GM12878 (cell line): ENCODE results near the gene IDS. TPM values are rescaled to one million over a fixed set of nuclear protein-coding genes. Genes with fewer than 3 reads are reported as not detected.

Experiments used
- ATAC-seq: fragments of 200-7000 bp; cut with Tn5 transposase; 3 replicates; pipeline ENCODE4 v1.9.1; 2020; ENCODE audit warnings: mild to moderate bottlenecking, moderate library complexity
- BruUV-seq: library from RNA; stranded (reverse); fragments of 400-500 nt; replicated peaks from 2 replicates; lab custom pipeline; 2021; lab: Mats Ljungman, UMichigan
- CTCF ChIA-PET: fragments of 300-600 bp; sonication (Branson Sonifier 250); formaldehyde crosslinking; extraction: SDS; loops from one replicate; lab custom pipeline; 2021; ENCODE audit warnings: inconsistent platforms; lab: Yijun Ruan, JAX
- POLR2A ChIA-PET: fragments of 350-600 bp; formaldehyde crosslinking; extraction: SDS; loops from one replicate; lab custom pipeline; 2021; ENCODE audit warnings: inconsistent platforms; lab: Charles Lee
- RAD21 ChIA-PET: fragments of 300-600 bp; sonication (Branson Sonifier 250); formaldehyde crosslinking; loops from one replicate; lab custom pipeline; 2023; ENCODE audit warnings: antibody characterized with exemption; ENCODE audit not compliant: unreplicated experiment; lab: Charles Lee
- SMC1A ChIA-PET: fragments of 300-600 bp; sonication (Branson Sonifier 250); formaldehyde crosslinking; loops from one replicate; lab custom pipeline; 2023; ENCODE audit not compliant: unreplicated experiment, uncharacterized antibody; lab: Charles Lee
- DNase-seq: peaks from one replicate; pipeline ENCODE4 v3.0.0-alpha.2; 2011; ENCODE audit warnings: low read depth, low spot score
- FAIRE-seq: peaks from 3 replicates; lab custom pipeline; 2011; peaks lifted over from hg19 to GRCh38; lab: Jason Lieb, UNC
- H2AFZ ChIP-seq: 2 replicates; pipeline ENCODE4 v1.6.0; 2011; ENCODE audit warnings: low read depth, low read length, control low read depth; ENCODE audit not compliant: control insufficient read depth
- H3K27ac ChIP-seq: 2 replicates; pipeline ENCODE4 v1.5.1; 2011; ENCODE audit warnings: control low read depth; ENCODE audit not compliant: control insufficient read depth, insufficient read depth
- H3K27me3 ChIP-seq, 2 experiments: replicated peaks in 1 of 2; 2 replicates each; pipeline versions ENCODE4 v1.6.0 to v1.6.1; 2011; ENCODE audit warnings: low read length in 1 of 2; ENCODE audit not compliant: control insufficient read depth in 2 of 2, insufficient read depth in 2 of 2
- H3K36me3 ChIP-seq, 2 experiments: 2 replicates each; pipeline ENCODE4 v1.5.1; 2011; ENCODE audit warnings: low read length in 1 of 2; ENCODE audit not compliant: control insufficient read depth in 2 of 2, insufficient read depth in 2 of 2
- H3K4me1 ChIP-seq: 2 replicates; pipeline ENCODE4 v1.6.1; 2011; ENCODE audit warnings: mild to moderate bottlenecking, low read length, moderate library complexity, mixed read lengths; ENCODE audit not compliant: control insufficient read depth, insufficient read depth
- H3K4me2 ChIP-seq: 2 replicates; pipeline ENCODE4 v1.6.0; 2011; ENCODE audit warnings: control low read depth; ENCODE audit not compliant: control insufficient read depth, insufficient read depth
- H3K4me3 ChIP-seq: fragments of 200-600 bp; sonication (generic); 2 replicates; pipeline ENCODE4 v1.5.1; 2016
- H3K79me2 ChIP-seq: 2 replicates; pipeline ENCODE4 v1.6.0; 2011; ENCODE audit warnings: low read length; ENCODE audit not compliant: control insufficient read depth, insufficient read depth
- H3K9ac ChIP-seq: 2 replicates; pipeline ENCODE4 v1.8.0; 2011; ENCODE audit warnings: low read length, control low read depth, mixed read lengths; ENCODE audit not compliant: control insufficient read depth, insufficient read depth
- H3K9me3 ChIP-seq: replicated peaks from 3 replicates; pipeline ENCODE4 v1.5.1; 2011; ENCODE audit warnings: mild to moderate bottlenecking, low read length; ENCODE audit not compliant: control insufficient read depth, insufficient read depth
- H4K20me1 ChIP-seq: 2 replicates; pipeline ENCODE4 v1.6.0; 2011; ENCODE audit not compliant: control insufficient read depth, insufficient read depth
- ESRRA ChIP-seq: IDR thresholded peaks from 2 replicates; pipeline ENCODE4 v1.6.1; 2012; ENCODE audit warnings: mild to moderate bottlenecking, low read length, improper control_type of control experiment
- ETV6 ChIP-seq, 2 experiments: fragments of 450-650 bp in 1 of 2; IDR thresholded peaks in 1 of 2; conservative IDR thresholded peaks in 1 of 2; 2 replicates each; pipeline ENCODE4 v1.6.1; 2014; ENCODE audit warnings: antibody characterized with exemption in 1 of 2, borderline replicate concordance in 1 of 2, low read depth in 1 of 2, mild to moderate bottlenecking in 1 of 2, moderate library complexity in 1 of 2
- MYB ChIP-seq: fragments of 150-350 bp; IDR thresholded peaks from 2 replicates; pipeline ENCODE4 v1.6.1; 2014; ENCODE audit warnings: mild to moderate bottlenecking, low read depth, low read length, borderline replicate concordance
- POLR2AphosphoS2 ChIP-seq: IDR thresholded peaks from 2 replicates; pipeline ENCODE4 v1.6.1; 2011; ENCODE audit warnings: low read depth, mild to moderate bottlenecking, low read length, improper control_type of control experiment, moderate library complexity
- SREBF1 ChIP-seq: IDR thresholded peaks from 2 replicates; pipeline ENCODE4 v1.6.1; 2012; ENCODE audit warnings: mild to moderate bottlenecking, low read length
- SRF ChIP-seq, 2 experiments: IDR thresholded peaks; 2 replicates each; pipeline ENCODE4 v1.6.1; 2011; ENCODE audit warnings: low read depth in 2 of 2, low read length in 2 of 2, mild to moderate bottlenecking in 1 of 2, moderate library complexity in 1 of 2
- TAF1 ChIP-seq: IDR thresholded peaks from 2 replicates; pipeline ENCODE4 v1.6.1; 2011; ENCODE audit warnings: mild to moderate bottlenecking, low read depth, low read length, borderline replicate concordance
- YBX1 ChIP-seq: fragments of 450-650 bp; IDR thresholded peaks from 2 replicates; pipeline ENCODE4 v1.6.1; 2016; ENCODE audit warnings: antibody characterized with exemption
- ZNF24 ChIP-seq: fragments of 450-650 bp; IDR thresholded peaks from 2 replicates; pipeline ENCODE4 v1.6.1; 2017; ENCODE audit warnings: antibody characterized with exemption, mild to moderate bottlenecking
- WGBS: methylation state at CpG from one replicate; pipeline ENCODE4 v1.1.6; 2016; ENCODE audit warnings: low lambda C conversion rate; ENCODE audit not compliant: insufficient replicate concordance, insufficient coverage; ENCODE audit errors: missing lambda C conversion rate; 5-methylcytosine and 5-hydroxymethylcytosine counted together
- in situ Hi-C: fragments of 300-500 bp; cut with MboI; formaldehyde crosslinking; loops from 9 replicates; pipeline ENCODE4 v1.14.3; 2018; ENCODE audit warnings: mixed read lengths
- intact Hi-C: fragments of 100-400 bp; cut with micrococcal nuclease; formaldehyde crosslinking; loops from one replicate; pipeline ENCODE4 v1.14.2; 2022; ENCODE audit not compliant: unreplicated experiment
- polyA plus RNA-seq, 11 experiments: library from polyadenylated mRNA; depleted of rRNA in 4 of 11; unstranded in 6 of 11; stranded (reverse) in 5 of 11; fragments of >200 nt; fragmentation: Nextera tagmentation in 4 of 11; fragmentation: Illumina TruSeq in 1 of 11; extraction: Ambion mirVana in 4 of 11; extraction: Trizol in 1 of 11; gene quantifications; 1 replicate in 1 of 11; 2 replicates in 10 of 11; pipeline versions ENCODE4 v1.2.1 to v1.2.3, GENCODE V29; 2011 to 2016; ENCODE audit warnings: inconsistent platforms in 2 of 11, missing spikeins in 2 of 11, low read depth in 1 of 11
- total RNA-seq, 4 experiments: library from RNA; depleted of rRNA in 3 of 4; stranded (reverse); fragments of >200 nt in 3 of 4; fragmentation: Illumina TruSeq in 1 of 4; extraction: Trizol in 1 of 4; gene quantifications; 2 replicates each; pipeline versions ENCODE4 v1.2.1 to v1.2.3, GENCODE V29; 2013 to 2021
- TF ChIP-seq, protein P1 (sequence below): IDR thresholded peaks from 2 replicates; pipeline ENCODE4 v1.6.1; 2011; ENCODE audit warnings: low read depth, mild to moderate bottlenecking, low read length, moderate library complexity, borderline replicate concordance; ENCODE audit errors: extremely low read depth
- TF ChIP-seq, protein P2 (sequence below): fragments of 450-650 bp; IDR thresholded peaks from 2 replicates; pipeline ENCODE4 v1.6.1; 2018; ENCODE audit warnings: borderline replicate concordance, mild to moderate bottlenecking; ENCODE audit not compliant: partially characterized antibody
- TF ChIP-seq, protein P3 (sequence below): IDR thresholded peaks from 2 replicates; pipeline ENCODE4 v1.6.1; 2012; ENCODE audit warnings: low read depth, low read length, improper control_type of control experiment

The IDS gene
- total and polyA plus RNA-seq, 10 of the 15 experiments (the other 5 are each of a cell fraction or from before 2014, with no cell fraction given), result 6.1 to 79.1 (median 51.7) TPM

DNA sequence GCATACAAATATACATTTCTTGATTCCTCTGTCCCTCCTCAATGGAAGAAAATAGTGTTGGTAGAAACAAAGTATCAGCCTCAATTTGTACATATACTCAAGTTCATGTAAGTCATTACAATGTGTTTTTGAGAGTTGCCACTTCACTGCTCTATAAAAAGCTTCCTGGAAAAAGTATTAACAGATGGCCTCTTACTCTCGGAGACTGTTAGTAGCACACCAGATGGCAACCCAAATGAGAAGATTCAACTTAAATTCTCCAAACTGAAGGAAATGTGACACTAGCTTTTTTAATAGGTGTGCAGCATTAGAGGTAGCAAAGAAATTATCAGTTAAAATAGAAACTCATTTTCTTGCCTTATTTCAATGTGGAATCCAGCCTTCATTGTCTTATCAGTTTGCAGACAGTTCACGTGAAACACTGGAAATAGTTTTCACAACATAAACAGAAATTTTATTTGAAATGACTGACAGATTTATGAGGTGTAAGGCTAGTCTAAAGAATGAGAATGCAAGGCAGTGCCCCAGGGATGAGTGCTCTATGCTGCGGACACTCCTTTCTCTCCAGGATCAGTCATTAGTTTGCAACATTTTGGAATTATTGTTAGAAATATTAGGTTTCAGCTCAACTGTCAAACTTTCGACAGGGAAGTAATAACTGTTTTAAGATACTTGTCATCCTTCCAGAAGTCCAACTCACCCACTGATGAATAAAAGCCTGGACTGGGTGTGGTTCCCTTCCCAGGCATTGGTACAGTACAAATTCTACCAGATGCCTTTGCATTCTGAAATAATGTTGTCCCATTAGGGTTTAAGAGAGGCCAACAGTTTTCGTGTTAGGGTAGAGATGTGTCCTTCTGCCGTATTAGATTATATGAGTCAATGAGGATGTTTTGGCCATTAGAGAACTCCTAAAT, 50.9 kb downstream of the IDS start:
- Histone ChIP-seq H3K27ac (no peak overlapping the region), H2AFZ (no peak overlapping the region), H3K9me3 (no peaks in the 10 kb centered on the region), H3K27me3 (no peaks in the 10 kb centered on the region), H3K79me2 (no peaks in the 10 kb centered on the region), H3K9ac (no peak overlapping the region), H3K4me3 (no peak overlapping the region)
- ChIA-PET RAD21 (no interaction called here), POLR2A (no interaction called here)
- FAIRE-seq (no peak), ATAC-seq (no peak)
- intact Hi-C loops, result no loop called here
- no TSS peak for BruUV-seq
- TF ChIP-seq SRF (IDR thresholded peaks at IDR 0.05; ENCODE audit: low read depth in 2 of 2, low read length in 2 of 2), result no peak
- TF ChIP-seq ETV6 (conservative IDR thresholded peaks at IDR 0.05 in 1 of 2, IDR thresholded peaks at IDR 0.05 in 1 of 2; ENCODE audit: borderline replicate concordance in 1 of 2, low read depth in 1 of 2), result no peak
- no peak for TF ChIP-seq TAF1
- TF ChIP-seq, protein P1, sequence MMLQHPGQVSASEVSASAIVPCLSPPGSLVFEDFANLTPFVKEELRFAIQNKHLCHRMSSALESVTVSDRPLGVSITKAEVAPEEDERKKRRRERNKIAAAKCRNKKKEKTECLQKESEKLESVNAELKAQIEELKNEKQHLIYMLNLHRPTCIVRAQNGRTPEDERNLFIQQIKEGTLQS, result no peak
- TF ChIP-seq, protein P2, sequence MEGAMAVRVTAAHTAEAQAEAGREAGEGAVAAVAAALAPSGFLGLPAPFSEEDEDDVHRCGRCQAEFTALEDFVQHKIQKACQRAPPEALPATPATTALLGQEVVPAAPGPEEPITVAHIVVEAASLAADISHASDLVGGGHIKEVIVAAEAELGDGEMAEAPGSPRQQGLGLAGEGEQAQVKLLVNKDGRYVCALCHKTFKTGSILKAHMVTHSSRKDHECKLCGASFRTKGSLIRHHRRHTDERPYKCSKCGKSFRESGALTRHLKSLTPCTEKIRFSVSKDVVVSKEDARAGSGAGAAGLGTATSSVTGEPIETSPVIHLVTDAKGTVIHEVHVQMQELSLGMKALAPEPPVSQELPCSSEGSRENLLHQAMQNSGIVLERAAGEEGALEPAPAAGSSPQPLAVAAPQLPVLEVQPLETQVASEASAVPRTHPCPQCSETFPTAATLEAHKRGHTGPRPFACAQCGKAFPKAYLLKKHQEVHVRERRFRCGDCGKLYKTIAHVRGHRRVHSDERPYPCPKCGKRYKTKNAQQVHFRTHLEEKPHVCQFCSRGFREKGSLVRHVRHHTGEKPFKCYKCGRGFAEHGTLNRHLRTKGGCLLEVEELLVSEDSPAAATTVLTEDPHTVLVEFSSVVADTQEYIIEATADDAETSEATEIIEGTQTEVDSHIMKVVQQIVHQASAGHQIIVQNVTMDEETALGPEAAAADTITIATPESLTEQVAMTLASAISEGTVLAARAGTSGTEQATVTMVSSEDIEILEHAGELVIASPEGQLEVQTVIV, result no peak
- TF ChIP-seq ZNF24, result no peak
- TF ChIP-seq, protein P3, sequence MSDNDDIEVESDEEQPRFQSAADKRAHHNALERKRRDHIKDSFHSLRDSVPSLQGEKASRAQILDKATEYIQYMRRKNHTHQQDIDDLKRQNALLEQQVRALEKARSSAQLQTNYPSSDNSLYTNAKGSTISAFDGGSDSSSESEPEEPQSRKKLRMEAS, result no peak
- TF ChIP-seq ESRRA, result no peak
- TF ChIP-seq POLR2AphosphoS2, result no peak
- TF ChIP-seq MYB, result no peak
- TF ChIP-seq YBX1, result no peak
- TF ChIP-seq SREBF1, result no peak
- TF ChIP-seq, all 136 proteins: peak for 0
- Histone ChIP-seq H3K4me2 (no peak overlapping the region), H3K36me3 (no peaks in the 10 kb centered on the region), H4K20me1 (no peaks in the 10 kb centered on the region), H3K4me1 (no peaks in the 10 kb centered on the region)
- DNase-seq, result no peak
- in situ Hi-C loops, result no loop called here
- CTCF ChIA-PET, result interaction anchor here (1.4 kb wide), 1 partner anchor 13 kb away, joined by 3 read pairs; no protein-coding TSS in a partner anchor
- WGBS, result 37% methylated on average over 6 of the region's 6 CpGs
- SMC1A ChIA-PET, result no interaction called here
